ENCODE measurements around the gene PCED1B.
A peak's percentile ranks its signal among the peaks of the same experiment; 100 is the strongest.
"Not testable (repeated sequence)": the region's sequence is repeated elsewhere in the genome, so short reads cannot be mapped to it uniquely, and the experiment has no call there.

Gene PCED1B

GRCh38 chr12:47276621-47277309 is 197.3 kb downstream of the PCED1B start:
- DNase-seq (ENCODE audit: low spot score) = no peak

- peak; percentile 91 for DNase-seq (ENCODE audit: low spot score)
Measured at GRCh38 chr12:47277972-47278448, 198.6 kb downstream of the PCED1B start.

- DNase-seq (ENCODE audit: low spot score) = not testable (repeated sequence)
Measured at GRCh38 chr12:47279758-47280157, 200.3 kb downstream of the PCED1B start.

GRCh38 chr12:47280543-47281300 is 201.3 kb downstream of the PCED1B start:
- DNase-seq (ENCODE audit: low spot score) = no peak

GRCh38 chr12:47281667-47282171 is 202.3 kb downstream of the PCED1B start:
- DNase-seq (ENCODE audit: low spot score) = no peak

GRCh38 chr12:47282206-47282605 is 202.8 kb downstream of the PCED1B start:
- no peak for DNase-seq (ENCODE audit: low spot score)
